ENCODE data around the gene RUNX1. TPM values are rescaled to one million over a fixed set of nuclear protein-coding genes. Genes with fewer than 3 reads are reported as not detected.

The RUNX1 gene
- total and polyA plus RNA-seq, 4 donors = 23.3 to 100 (median 33.4) TPM

- DNase-seq = no peak
- Histone ChIP-seq H3K27me3 (ENCODE audit: control insufficient read depth in 3 of 3, insufficient read depth in 3 of 3, low read length in 2 of 3) (no peaks in the 10 kb centered on the region), H3K27ac (ENCODE audit: low read depth in 1 of 2, low read length in 1 of 2) (no peak overlapping the region), H3K9me3 (ENCODE audit: control insufficient read depth in 4 of 4, insufficient read depth in 3 of 4, low read length in 3 of 4) (peaks cover 0 to 4% (median 3%) of the 10 kb centered on the region in 4 donors), H3K4me3 (no peak overlapping the region), H3K9ac (ENCODE audit: insufficient read depth in 1 of 2, low read length in 2 of 2) (no peak overlapping the region), H3K36me3 (ENCODE audit: control insufficient read depth in 4 of 4, insufficient read depth in 4 of 4, low read length in 4 of 4) (no peaks in the 10 kb centered on the region), H3K4me1 (ENCODE audit: control insufficient read depth in 5 of 5, insufficient read depth in 5 of 5, low read length in 5 of 5) (peaks cover 0 to 9% (median 0%) of the 10 kb centered on the region in 5 donors)
- TF ChIP-seq CTCF (IDR thresholded peaks at IDR 0.05; ENCODE audit: control extremely low read depth, extremely low read depth) = no peak
- ATAC-seq (ENCODE audit: insufficient read depth, low FRiP score) = no peak
- 64 to 85% methylated on average over 4 of the region's 4 CpGs for WGBS, 2 donors
These were observed 28.9 kb upstream of the RUNX1 start for GRCh38 chr21:35077975-35078374.

GRCh38 chr21:35077466-35077865, 28.4 kb upstream of the RUNX1 start:
- no peak for TF ChIP-seq CTCF (IDR thresholded peaks at IDR 0.05; ENCODE audit: control extremely low read depth, extremely low read depth)
- Histone ChIP-seq H3K9ac (ENCODE audit: insufficient read depth in 1 of 2, low read length in 2 of 2) (no peak overlapping the region), H3K27me3 (ENCODE audit: control insufficient read depth in 3 of 3, insufficient read depth in 3 of 3, low read length in 2 of 3) (no peaks in the 10 kb centered on the region), H3K27ac (ENCODE audit: low read depth in 1 of 2, low read length in 1 of 2) (no peak overlapping the region), H3K36me3 (ENCODE audit: control insufficient read depth in 4 of 4, insufficient read depth in 4 of 4, low read length in 4 of 4) (no peaks in the 10 kb centered on the region), H3K4me1 (ENCODE audit: control insufficient read depth in 5 of 5, insufficient read depth in 5 of 5, low read length in 5 of 5) (peaks cover 0 to 12% (median 3%) of the 10 kb centered on the region in 5 donors), H3K4me3 (no peak overlapping the region), H3K9me3 (ENCODE audit: control insufficient read depth in 4 of 4, insufficient read depth in 3 of 4, low read length in 3 of 4) (peaks cover 0 to 4% (median 3%) of the 10 kb centered on the region in 4 donors)
- DNase-seq (no peak), ATAC-seq (ENCODE audit: insufficient read depth, low FRiP score) (no peak)
- WGBS, 2 donors = 95 to 98% methylated on average over 4 of the region's 4 CpGs

DNA sequence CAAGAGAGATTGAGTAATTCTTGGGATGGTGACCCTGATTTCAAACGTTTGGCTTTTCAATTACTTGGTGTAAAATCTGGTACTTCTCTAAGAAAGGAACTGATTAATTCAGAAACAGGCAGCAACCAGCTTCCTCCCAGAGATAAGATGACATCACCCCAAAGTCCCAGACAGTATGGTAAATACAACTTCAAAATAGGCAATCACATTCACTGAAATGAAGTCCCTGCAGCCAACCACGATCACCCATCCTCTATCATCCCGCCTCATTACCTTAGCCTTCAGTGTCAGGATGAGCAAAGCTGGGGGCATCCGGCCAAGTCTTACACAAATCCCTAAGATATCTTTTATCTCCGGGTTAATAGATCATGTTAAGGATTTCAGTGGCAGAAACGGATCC, 26.4 kb upstream of the RUNX1 start:
- no peak for TF ChIP-seq CTCF (IDR thresholded peaks at IDR 0.05; ENCODE audit: control extremely low read depth, extremely low read depth)
- peaks cover 0 to 17% (median 3%) of the 10 kb centered on the region in 5 donors for H3K4me1 ChIP-seq (ENCODE audit: control insufficient read depth in 5 of 5, insufficient read depth in 5 of 5, low read length in 5 of 5)
- H3K4me3 ChIP-seq = no peak overlapping the region
- WGBS, 2 donors = 59 to 60% methylated on average over 6 of the region's 6 CpGs
- ATAC-seq (ENCODE audit: insufficient read depth, low FRiP score) (no peak), DNase-seq (peak in 2 of 3 donors; percentile 47 to 65)
- H3K36me3 ChIP-seq (ENCODE audit: control insufficient read depth in 4 of 4, insufficient read depth in 4 of 4, low read length in 4 of 4) = no peaks in the 10 kb centered on the region
- H3K9ac ChIP-seq (ENCODE audit: insufficient read depth in 1 of 2, low read length in 2 of 2) = no peak overlapping the region
- peaks cover 0 to 4% (median 3%) of the 10 kb centered on the region in 4 donors for H3K9me3 ChIP-seq (ENCODE audit: control insufficient read depth in 4 of 4, insufficient read depth in 3 of 4, low read length in 3 of 4)
- H3K27ac ChIP-seq (ENCODE audit: low read depth in 1 of 2, low read length in 1 of 2) = no peak overlapping the region
- H3K27me3 ChIP-seq (ENCODE audit: control insufficient read depth in 3 of 3, insufficient read depth in 3 of 3, low read length in 2 of 3) = no peaks in the 10 kb centered on the region

GRCh38 chr21:35072960-35073359, 23.9 kb upstream of the RUNX1 start:
- ATAC-seq (ENCODE audit: insufficient read depth, low FRiP score) = no peak
- WGBS, 2 donors = 52 to 78% methylated on average over 11 of the region's 11 CpGs
- Histone ChIP-seq H3K27me3 (ENCODE audit: control insufficient read depth in 3 of 3, insufficient read depth in 3 of 3, low read length in 2 of 3) (no peaks in the 10 kb centered on the region), H3K9ac (ENCODE audit: insufficient read depth in 1 of 2, low read length in 2 of 2) (no peak overlapping the region), H3K4me3 (no peak overlapping the region), H3K36me3 (ENCODE audit: control insufficient read depth in 4 of 4, insufficient read depth in 4 of 4, low read length in 4 of 4) (no peaks in the 10 kb centered on the region), H3K4me1 (ENCODE audit: control insufficient read depth in 5 of 5, insufficient read depth in 5 of 5, low read length in 5 of 5) (peaks cover 0 to 17% (median 3%) of the 10 kb centered on the region in 5 donors), H3K9me3 (ENCODE audit: control insufficient read depth in 4 of 4, insufficient read depth in 3 of 4, low read length in 3 of 4) (peaks cover 0 to 5% (median 4%) of the 10 kb centered on the region in 4 donors), H3K27ac (ENCODE audit: low read depth in 1 of 2, low read length in 1 of 2) (no peak overlapping the region)
- DNase-seq = peak; percentile 82 to 94 (median 89)
- no peak for TF ChIP-seq CTCF (IDR thresholded peaks at IDR 0.05; ENCODE audit: control extremely low read depth, extremely low read depth)

Data from lung (tissue), 12 donors.